Measurements from ENCODE around the gene SLC29A3. TPM values are rescaled to one million over a fixed set of nuclear protein-coding genes. Genes with fewer than 3 reads are reported as not detected.

The SLC29A3 gene
- total RNA-seq, 1 donor, result 2.2 TPM

DNA sequence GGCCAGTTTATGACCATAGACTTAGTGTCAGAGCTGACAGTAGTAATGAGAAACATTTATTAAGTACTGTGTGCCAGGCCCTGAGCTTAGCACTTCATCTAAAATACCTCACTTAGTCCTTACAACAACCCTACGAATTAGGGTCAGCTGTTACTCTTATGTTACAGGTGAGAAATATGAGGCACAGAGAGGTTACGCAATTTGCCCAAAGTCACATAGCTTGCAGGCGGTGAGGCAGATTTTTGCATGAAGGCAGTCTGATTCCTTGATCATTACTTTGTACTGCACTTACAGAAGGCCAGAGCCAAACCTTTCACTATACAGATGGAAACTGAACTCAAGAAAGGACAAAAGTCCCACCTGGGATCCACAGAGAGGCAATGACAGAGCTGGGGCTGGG lies 87.8 kb downstream of the SLC29A3 start:
- H3K4me3 ChIP-seq (ENCODE audit: low read depth, low read length), result no peak overlapping the region
- no peak for DNase-seq (ENCODE audit: low read depth)
- TF ChIP-seq, protein P1, sequence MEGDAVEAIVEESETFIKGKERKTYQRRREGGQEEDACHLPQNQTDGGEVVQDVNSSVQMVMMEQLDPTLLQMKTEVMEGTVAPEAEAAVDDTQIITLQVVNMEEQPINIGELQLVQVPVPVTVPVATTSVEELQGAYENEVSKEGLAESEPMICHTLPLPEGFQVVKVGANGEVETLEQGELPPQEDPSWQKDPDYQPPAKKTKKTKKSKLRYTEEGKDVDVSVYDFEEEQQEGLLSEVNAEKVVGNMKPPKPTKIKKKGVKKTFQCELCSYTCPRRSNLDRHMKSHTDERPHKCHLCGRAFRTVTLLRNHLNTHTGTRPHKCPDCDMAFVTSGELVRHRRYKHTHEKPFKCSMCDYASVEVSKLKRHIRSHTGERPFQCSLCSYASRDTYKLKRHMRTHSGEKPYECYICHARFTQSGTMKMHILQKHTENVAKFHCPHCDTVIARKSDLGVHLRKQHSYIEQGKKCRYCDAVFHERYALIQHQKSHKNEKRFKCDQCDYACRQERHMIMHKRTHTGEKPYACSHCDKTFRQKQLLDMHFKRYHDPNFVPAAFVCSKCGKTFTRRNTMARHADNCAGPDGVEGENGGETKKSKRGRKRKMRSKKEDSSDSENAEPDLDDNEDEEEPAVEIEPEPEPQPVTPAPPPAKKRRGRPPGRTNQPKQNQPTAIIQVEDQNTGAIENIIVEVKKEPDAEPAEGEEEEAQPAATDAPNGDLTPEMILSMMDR (IDR thresholded peaks at IDR 0.05; ENCODE audit: insufficient read depth, low read depth, low read length), result no peak

DNA sequence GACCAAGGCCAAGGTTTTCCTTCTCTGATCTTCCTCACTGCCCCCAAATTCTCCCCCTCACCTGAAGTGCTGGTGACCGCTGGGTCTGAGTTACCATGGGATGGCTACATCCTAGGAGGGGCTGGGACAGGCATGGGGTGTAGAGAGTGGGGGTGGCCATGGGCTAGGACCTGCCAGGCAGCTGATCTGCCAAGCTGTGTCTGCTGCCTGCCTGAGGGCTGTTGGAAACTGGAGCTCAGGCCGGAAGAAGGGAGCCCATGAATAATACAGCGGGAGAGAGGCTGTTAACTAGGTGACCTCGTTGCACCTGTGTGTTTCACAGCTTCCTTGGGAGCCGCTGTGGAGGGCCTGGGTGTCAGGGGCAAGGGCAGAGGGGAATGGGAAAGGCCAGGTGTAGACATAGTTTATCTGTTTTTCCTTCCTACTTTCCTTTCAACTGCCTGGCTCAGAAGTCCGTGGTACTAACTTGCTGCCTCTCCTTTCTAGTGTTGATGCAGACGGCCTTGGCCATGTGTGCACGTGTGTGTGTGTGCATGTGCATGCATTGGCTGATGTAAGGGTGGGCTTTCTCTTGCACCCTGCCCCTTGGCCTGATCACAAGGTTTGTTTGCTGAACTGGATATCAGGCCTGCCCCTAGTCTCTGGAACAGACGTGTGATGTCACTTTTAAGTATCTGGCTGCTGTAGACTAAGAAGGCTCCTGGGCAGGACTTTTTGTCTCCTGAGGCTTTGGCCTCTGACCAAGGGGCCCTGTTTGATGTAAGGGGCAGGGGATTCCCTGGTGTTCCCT lies 89.6 kb downstream of the SLC29A3 start:
- TF ChIP-seq, protein P1 (IDR thresholded peaks at IDR 0.05; ENCODE audit: insufficient read depth, low read depth, low read length), result no peak
- no peak for DNase-seq (ENCODE audit: low read depth)
- no peak overlapping the region for H3K4me3 ChIP-seq (ENCODE audit: low read depth, low read length)

DNA sequence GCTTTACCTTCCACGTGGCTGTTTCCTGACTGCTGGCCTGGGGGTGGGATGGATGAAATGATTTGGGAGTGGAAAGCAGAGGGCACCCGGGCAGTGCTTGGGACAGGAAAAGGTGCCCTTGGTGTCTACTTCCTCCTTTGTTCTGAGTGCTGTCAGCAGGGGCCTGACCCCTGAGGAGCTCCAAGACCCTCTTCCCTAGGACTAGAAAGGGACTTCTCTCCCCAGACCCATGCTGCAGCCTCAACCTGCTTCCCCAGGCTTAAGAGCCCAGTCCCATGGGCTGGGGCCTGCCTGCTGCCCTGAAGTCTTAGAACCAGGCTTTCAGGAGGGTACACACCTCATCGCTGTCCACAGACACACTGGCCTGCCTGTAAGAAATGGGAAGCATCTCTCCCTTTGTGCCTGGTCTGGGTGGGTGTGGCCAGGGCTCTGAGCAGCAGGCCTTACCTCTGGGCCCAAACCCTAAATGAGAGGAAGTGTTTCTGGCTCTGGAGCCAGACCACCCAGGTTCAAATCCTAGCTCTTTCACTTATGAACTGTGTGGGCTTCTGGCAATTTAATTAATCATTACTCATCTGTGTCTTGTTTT lies 90.6 kb downstream of the SLC29A3 start:
- H3K4me3 ChIP-seq (ENCODE audit: low read depth, low read length), result no peak overlapping the region
- TF ChIP-seq, protein P1 (IDR thresholded peaks at IDR 0.05; ENCODE audit: insufficient read depth, low read depth, low read length), result no peak
- DNase-seq (ENCODE audit: low read depth), result no peak

Other genes with a start within 250 kb of the SLC29A3 start
- gene UNC5B, start 106.7 kb upstream of the SLC29A3 start, total RNA-seq, result 9.9 and 37.0 TPM in 2 replicates
- gene CDH23, start 77.7 kb downstream of the SLC29A3 start, total RNA-seq, result under 0.01 TPM in 2 replicates

Data from fibroblast of villous mesenchyme (primary cell).